HepG2 (cell line): ENCODE data around the gene ANKRD65. TPM values are rescaled to one million over a fixed set of nuclear protein-coding genes. Genes with fewer than 3 reads are reported as not detected.
A peak's percentile ranks its signal among the peaks of the same experiment; 100 is the strongest.

Experiments
- ATAC-seq: fragments of 200-7000 bp; cut with Tn5 transposase; 3 replicates; pipeline ENCODE4 v1.9.1; 2020; ENCODE audit warnings: mild to moderate bottlenecking, moderate library complexity
- BruUV-seq: library from RNA; stranded (reverse); fragments of 400-500 nt; replicated peaks from 2 replicates; lab custom pipeline; 2021; lab: Mats Ljungman, UMichigan
- CTCF ChIA-PET: fragments of 300-600 bp; formaldehyde crosslinking; extraction: SDS; loops from one replicate; lab custom pipeline; 2021; ENCODE audit warnings: low total read pairs, inconsistent platforms, low intra/inter-chr PET ratio; lab: Yijun Ruan, JAX
- POLR2A ChIA-PET: fragments of 350-600 bp; sonication (Branson Sonifier 250); formaldehyde crosslinking; loops from one replicate; lab custom pipeline; 2020; ENCODE audit warnings: antibody characterized with exemption, inconsistent platforms; lab: Yijun Ruan, JAX
- DNase-seq: peaks from one replicate; pipeline ENCODE4 v3.0.0-alpha.2; 2015; ENCODE audit warnings: low spot score
- FAIRE-seq: peaks from 3 replicates; lab custom pipeline; 2011; peaks lifted over from hg19 to GRCh38; lab: Jason Lieb, UNC
- H2AFZ ChIP-seq: one replicate; pipeline ENCODE4 v1.6.1; 2011; ENCODE audit warnings: low read length, inconsistent platforms
- H3K27ac ChIP-seq: fragments of 300-600 bp; 3 replicates; pipeline ENCODE4 v1.8.0; 2011; ENCODE audit warnings: mixed run types, mild to moderate bottlenecking, mixed read lengths, low read length, inconsistent platforms; ENCODE audit not compliant: insufficient read depth; ENCODE audit errors: extremely low read length
- H3K27me3 ChIP-seq, 2 experiments: fragments of 200-600 bp in 1 of 2; 2 replicates in 1 of 2; 3 replicates in 1 of 2; pipeline versions ENCODE4 v1.6.0 to v1.8.0; 2011; ENCODE audit warnings: low read length in 2 of 2, mild to moderate bottlenecking in 2 of 2, moderate library complexity in 2 of 2, inconsistent platforms in 1 of 2; ENCODE audit not compliant: insufficient read depth in 2 of 2, control insufficient read depth in 1 of 2
- H3K36me3 ChIP-seq, 2 experiments: fragments of 200-600 bp in 1 of 2; replicated peaks in 1 of 2; 2 replicates in 1 of 2; 3 replicates in 1 of 2; pipeline versions ENCODE4 v1.5.1 to v1.8.0; 2011; ENCODE audit warnings: low read length in 2 of 2, inconsistent platforms in 1 of 2; ENCODE audit not compliant: insufficient read depth in 2 of 2, control insufficient read depth in 1 of 2
- H3K4me1 ChIP-seq: 2 replicates; pipeline ENCODE4 v1.5.1; 2012; ENCODE audit warnings: low read length, inconsistent platforms; ENCODE audit not compliant: insufficient read depth
- H3K4me2 ChIP-seq: 2 replicates; pipeline ENCODE4 v1.6.0; 2011; ENCODE audit warnings: low read depth, low read length, inconsistent platforms
- H3K4me3 ChIP-seq, 3 experiments: fragments of 200-600 bp in 1 of 3; sonication (generic), shearing (Covaris generic) in 1 of 3; replicated peaks in 1 of 3; 2 replicates each; pipeline ENCODE4 v1.5.1; 2011 to 2016; ENCODE audit warnings: low read length in 3 of 3, inconsistent platforms in 2 of 3, low read depth in 2 of 3, mild to moderate bottlenecking in 2 of 3, control low read depth in 1 of 3, mixed read lengths in 1 of 3; ENCODE audit not compliant: insufficient read depth in 1 of 3
- H3K79me2 ChIP-seq: one replicate; pipeline ENCODE4 v1.6.1; 2011; ENCODE audit warnings: low read length, inconsistent platforms; ENCODE audit not compliant: insufficient read depth
- H3K9ac ChIP-seq: 2 replicates; pipeline ENCODE4 v1.6.0; 2011; ENCODE audit warnings: mild to moderate bottlenecking, low read depth, low read length, inconsistent platforms; ENCODE audit not compliant: insufficient read depth
- H3K9me3 ChIP-seq: 2 replicates; pipeline ENCODE4 v1.5.1; 2012; ENCODE audit warnings: mild to moderate bottlenecking, low read length
- H4K20me1 ChIP-seq: 2 replicates; pipeline ENCODE4 v1.6.0; 2011; ENCODE audit warnings: inconsistent platforms, mild to moderate bottlenecking, low read length, moderate library complexity; ENCODE audit not compliant: insufficient read depth
- MED13 ChIP-seq: sonication (generic); formaldehyde crosslinking; IDR thresholded peaks from 2 replicates; pipeline ENCODE4 v1.5.0; 2020; ENCODE audit warnings: missing genetic modification reagents
- MIXL1 ChIP-seq: IDR thresholded peaks from 2 replicates; pipeline ENCODE4 v1.6.1; 2016
- RFXANK ChIP-seq: IDR thresholded peaks from 2 replicates; pipeline ENCODE4 v1.6.1; 2016
- YEATS4 ChIP-seq: sonication (generic); formaldehyde crosslinking; IDR thresholded peaks from 2 replicates; pipeline ENCODE4 v1.4.0; 2020; ENCODE audit warnings: missing genetic modification reagents, borderline replicate concordance
- WGBS: methylation state at CpG from one replicate; pipeline ENCODE4 v1.1.6; 2017; ENCODE audit warnings: low lambda C conversion rate; 5-methylcytosine and 5-hydroxymethylcytosine counted together
- in situ Hi-C: cut with HindIII; loops from 2 replicates; pipeline ENCODE4 v1.10.0; 2017; ENCODE audit warnings: low pct_unique_long_range_greater_than_20kb; ENCODE audit not compliant: extremely low pct_ligation_motif_present
- intact Hi-C: fragments of 100-400 bp; cut with micrococcal nuclease; formaldehyde crosslinking; loops from one replicate; pipeline ENCODE4 v1.10.0; 2022; ENCODE audit not compliant: unreplicated experiment
- polyA plus RNA-seq, 8 experiments: library from polyadenylated mRNA; depleted of rRNA in 3 of 8; stranded (reverse) in 7 of 8; unstranded in 1 of 8; fragments of >200 nt; fragmentation: Illumina TruSeq in 4 of 8; extraction: Trizol in 4 of 8; gene quantifications; 2 replicates each; pipeline versions ENCODE4 v1.2.1 to v1.2.3, GENCODE V29; 2011 to 2016; ENCODE audit warnings: low read depth in 4 of 8, missing spikeins in 1 of 8, mixed read lengths in 1 of 8; ENCODE audit not compliant: insufficient read depth in 1 of 8
- total RNA-seq, 5 experiments: library from RNA; depleted of rRNA; stranded (reverse); fragments of >200 nt; fragmentation: Illumina TruSeq; extraction: Trizol; gene quantifications; 2 replicates each; pipeline ENCODE4 v1.2.3, GENCODE V29; 2016; ENCODE audit warnings: low read depth in 1 of 5
- TF ChIP-seq, protein P1 (sequence below): sonication (generic); formaldehyde crosslinking; IDR thresholded peaks from 2 replicates; pipeline ENCODE4 v1.5.1; 2020; ENCODE audit warnings: missing genetic modification reagents, mild to moderate bottlenecking, borderline replicate concordance
- TF ChIP-seq, protein P2 (sequence below): sonication (generic); formaldehyde crosslinking; IDR thresholded peaks from 2 replicates; pipeline ENCODE4 v1.9.0; 2021; ENCODE audit warnings: mild to moderate bottlenecking, missing genetic modification reagents
- TF ChIP-seq, protein P3 (sequence below): sonication (generic); formaldehyde crosslinking; conservative IDR thresholded peaks from 2 replicates; pipeline ENCODE4 v1.4.0; 2020; ENCODE audit warnings: mild to moderate bottlenecking, missing genetic modification reagents, moderate library complexity

Gene ANKRD65
- total and polyA plus RNA-seq, 2 of the 13 experiments (the other 11 are each of a cell fraction or from before 2014, with no cell fraction given), result 12.1 to 30.1 TPM

DNA sequence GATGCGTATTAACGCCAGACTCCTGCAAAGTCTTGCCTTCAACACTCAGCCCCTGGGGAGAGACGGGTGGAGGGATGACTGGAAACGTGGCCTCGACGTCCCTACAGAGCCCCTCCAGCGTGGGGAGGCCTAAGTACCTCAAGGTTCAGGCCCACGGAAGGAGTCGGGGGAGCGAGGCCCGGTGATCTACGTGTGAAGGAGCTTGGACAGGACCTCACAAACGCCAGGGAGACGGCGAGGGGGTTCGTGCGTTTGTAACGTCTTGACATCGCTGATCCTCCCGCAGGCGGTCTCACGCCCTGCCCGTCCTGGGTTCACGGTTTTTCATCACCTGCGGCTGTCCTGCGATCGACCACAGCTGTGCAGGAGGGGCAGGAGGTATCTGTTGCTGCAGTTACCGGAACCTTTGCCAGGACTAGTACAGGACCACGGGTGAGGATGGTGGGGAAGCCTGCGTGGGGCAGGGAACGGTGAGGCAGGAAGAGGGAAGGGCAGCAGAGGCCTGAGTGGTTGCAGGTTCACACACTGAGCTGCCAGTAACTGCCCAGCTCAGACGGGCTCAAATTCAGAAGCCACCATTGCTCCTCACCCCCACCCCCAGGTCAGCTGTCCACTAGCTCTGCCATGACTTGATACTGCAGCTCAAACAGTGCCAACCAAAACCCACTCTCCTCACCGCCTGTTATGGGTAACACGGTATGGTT is 21.1 kb downstream of the ANKRD65 start (continued):
- TF ChIP-seq, protein P1, sequence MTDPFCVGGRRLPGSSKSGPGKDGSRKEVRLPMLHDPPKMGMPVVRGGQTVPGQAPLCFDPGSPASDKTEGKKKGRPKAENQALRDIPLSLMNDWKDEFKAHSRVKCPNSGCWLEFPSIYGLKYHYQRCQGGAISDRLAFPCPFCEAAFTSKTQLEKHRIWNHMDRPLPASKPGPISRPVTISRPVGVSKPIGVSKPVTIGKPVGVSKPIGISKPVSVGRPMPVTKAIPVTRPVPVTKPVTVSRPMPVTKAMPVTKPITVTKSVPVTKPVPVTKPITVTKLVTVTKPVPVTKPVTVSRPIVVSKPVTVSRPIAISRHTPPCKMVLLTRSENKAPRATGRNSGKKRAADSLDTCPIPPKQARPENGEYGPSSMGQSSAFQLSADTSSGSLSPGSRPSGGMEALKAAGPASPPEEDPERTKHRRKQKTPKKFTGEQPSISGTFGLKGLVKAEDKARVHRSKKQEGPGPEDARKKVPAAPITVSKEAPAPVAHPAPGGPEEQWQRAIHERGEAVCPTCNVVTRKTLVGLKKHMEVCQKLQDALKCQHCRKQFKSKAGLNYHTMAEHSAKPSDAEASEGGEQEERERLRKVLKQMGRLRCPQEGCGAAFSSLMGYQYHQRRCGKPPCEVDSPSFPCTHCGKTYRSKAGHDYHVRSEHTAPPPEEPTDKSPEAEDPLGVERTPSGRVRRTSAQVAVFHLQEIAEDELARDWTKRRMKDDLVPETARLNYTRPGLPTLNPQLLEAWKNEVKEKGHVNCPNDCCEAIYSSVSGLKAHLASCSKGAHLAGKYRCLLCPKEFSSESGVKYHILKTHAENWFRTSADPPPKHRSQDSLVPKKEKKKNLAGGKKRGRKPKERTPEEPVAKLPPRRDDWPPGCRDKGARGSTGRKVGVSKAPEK (CRISPR knock-in tag), result 0 out of 2 replicates have a peak, but pooled peaks have one; percentile 58
- TF ChIP-seq MIXL1 (CRISPR knock-in tag) (no peak), RFXANK (CRISPR knock-in tag) (no peak), MED13 (CRISPR knock-in tag) (no peak)

DNA sequence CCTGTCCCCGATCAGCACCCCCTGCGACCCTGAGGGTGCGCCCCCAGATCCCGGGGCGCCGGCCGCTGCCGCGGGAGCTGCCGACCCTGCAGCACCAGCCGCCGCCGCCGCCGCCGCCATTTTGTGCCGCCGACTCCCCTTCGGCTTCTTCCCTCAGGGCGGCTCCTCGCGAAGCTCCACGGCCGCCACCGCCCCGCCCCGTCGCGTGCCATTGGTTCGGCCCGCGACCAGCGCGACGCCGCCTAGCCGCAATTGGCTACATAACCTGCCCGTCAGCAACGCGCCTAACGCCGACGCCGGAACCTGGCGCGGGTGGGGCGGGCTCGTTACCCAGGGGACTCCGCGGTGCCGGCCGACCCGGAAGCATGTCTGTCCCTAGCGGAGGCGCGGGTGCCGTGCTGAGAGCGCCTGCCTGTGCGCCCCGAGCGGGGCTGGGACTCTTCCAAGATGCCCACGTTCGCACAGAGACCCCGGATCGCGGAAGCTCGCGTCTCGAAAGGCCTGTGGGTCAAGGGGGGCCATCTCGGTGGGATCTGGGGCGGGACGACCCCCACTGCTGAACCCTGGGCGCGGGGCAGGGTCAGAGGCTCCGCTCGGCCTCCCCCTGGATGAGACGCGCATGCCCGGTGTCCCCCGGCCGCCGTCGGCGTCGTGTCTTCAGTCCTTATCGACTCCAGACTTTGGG is 21.7 kb downstream of the ANKRD65 start, which contains the start of gene CCNL2:
Gene CCNL2 (minus strand): TSS at position 149 of the 685 bp plus-strand sequence. CDS start 29 bp downstream, at position 120.
- H3K9ac ChIP-seq, result peak within 1 kb of the TSS; percentile 98
- peak; percentile 93 for DNase-seq
- no peak within 1 kb of the TSS for H2AFZ ChIP-seq
- H3K4me3 ChIP-seq, result peak within 1 kb of the TSS; percentile 75 to 95 (median 93)
- H3K4me1 ChIP-seq, result peaks cover 53% of the 10 kb centered on the region
- H3K27ac ChIP-seq, result peak within 1 kb of the TSS; percentile 85
- intact Hi-C loops, result loop anchor here (2.0 kb wide), 1 partner anchor 23 kb away; no protein-coding TSS in a partner anchor
- POLR2A ChIA-PET, result interaction anchor here (0.5 to 12.4 kb wide), 17 partner anchors 8 to 106 kb away, joined by 3 to 355 read pairs (median 8); partner anchors contain the start of genes ANKRD65, AURKAIP1, MRPL20 and MXRA8
- peak; percentile 88 for ATAC-seq
- no TSS peak for BruUV-seq
- H3K9me3 ChIP-seq, result no peaks in the 10 kb centered on the region
- H3K4me2 ChIP-seq, result peak within 1 kb of the TSS; percentile 94
- WGBS, result 0% methylated on average over 4 of the region's 86 CpGs
- H3K36me3 ChIP-seq, result peaks cover 10 to 42% of the 10 kb centered on the region in 2 experiments; a peak in 4 of 5 replicates
- H4K20me1 ChIP-seq, result peaks cover 17% of the 10 kb centered on the region
- peak; percentile 50 for FAIRE-seq
- in situ Hi-C loops, result no loop called here
- peaks cover 44% of the 10 kb centered on the region for H3K79me2 ChIP-seq
- no peaks in the 10 kb centered on the region for H3K27me3 ChIP-seq
- CTCF ChIA-PET, result no interaction called here
- 0 out of 2 replicates have a peak, but pooled peaks have one; percentile 63 for TF ChIP-seq YEATS4 (CRISPR knock-in tag)
- TF ChIP-seq, protein P2, sequence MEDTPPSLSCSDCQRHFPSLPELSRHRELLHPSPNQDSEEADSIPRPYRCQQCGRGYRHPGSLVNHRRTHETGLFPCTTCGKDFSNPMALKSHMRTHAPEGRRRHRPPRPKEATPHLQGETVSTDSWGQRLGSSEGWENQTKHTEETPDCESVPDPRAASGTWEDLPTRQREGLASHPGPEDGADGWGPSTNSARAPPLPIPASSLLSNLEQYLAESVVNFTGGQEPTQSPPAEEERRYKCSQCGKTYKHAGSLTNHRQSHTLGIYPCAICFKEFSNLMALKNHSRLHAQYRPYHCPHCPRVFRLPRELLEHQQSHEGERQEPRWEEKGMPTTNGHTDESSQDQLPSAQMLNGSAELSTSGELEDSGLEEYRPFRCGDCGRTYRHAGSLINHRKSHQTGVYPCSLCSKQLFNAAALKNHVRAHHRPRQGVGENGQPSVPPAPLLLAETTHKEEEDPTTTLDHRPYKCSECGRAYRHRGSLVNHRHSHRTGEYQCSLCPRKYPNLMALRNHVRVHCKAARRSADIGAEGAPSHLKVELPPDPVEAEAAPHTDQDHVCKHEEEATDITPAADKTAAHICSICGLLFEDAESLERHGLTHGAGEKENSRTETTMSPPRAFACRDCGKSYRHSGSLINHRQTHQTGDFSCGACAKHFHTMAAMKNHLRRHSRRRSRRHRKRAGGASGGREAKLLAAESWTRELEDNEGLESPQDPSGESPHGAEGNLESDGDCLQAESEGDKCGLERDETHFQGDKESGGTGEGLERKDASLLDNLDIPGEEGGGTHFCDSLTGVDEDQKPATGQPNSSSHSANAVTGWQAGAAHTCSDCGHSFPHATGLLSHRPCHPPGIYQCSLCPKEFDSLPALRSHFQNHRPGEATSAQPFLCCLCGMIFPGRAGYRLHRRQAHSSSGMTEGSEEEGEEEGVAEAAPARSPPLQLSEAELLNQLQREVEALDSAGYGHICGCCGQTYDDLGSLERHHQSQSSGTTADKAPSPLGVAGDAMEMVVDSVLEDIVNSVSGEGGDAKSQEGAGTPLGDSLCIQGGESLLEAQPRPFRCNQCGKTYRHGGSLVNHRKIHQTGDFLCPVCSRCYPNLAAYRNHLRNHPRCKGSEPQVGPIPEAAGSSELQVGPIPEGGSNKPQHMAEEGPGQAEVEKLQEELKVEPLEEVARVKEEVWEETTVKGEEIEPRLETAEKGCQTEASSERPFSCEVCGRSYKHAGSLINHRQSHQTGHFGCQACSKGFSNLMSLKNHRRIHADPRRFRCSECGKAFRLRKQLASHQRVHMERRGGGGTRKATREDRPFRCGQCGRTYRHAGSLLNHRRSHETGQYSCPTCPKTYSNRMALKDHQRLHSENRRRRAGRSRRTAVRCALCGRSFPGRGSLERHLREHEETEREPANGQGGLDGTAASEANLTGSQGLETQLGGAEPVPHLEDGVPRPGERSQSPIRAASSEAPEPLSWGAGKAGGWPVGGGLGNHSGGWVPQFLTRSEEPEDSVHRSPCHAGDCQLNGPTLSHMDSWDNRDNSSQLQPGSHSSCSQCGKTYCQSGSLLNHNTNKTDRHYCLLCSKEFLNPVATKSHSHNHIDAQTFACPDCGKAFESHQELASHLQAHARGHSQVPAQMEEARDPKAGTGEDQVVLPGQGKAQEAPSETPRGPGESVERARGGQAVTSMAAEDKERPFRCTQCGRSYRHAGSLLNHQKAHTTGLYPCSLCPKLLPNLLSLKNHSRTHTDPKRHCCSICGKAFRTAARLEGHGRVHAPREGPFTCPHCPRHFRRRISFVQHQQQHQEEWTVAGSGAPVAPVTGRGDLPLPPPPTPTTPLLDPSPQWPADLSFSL (CRISPR knock-in tag), result no peak
- TF ChIP-seq, protein P3, sequence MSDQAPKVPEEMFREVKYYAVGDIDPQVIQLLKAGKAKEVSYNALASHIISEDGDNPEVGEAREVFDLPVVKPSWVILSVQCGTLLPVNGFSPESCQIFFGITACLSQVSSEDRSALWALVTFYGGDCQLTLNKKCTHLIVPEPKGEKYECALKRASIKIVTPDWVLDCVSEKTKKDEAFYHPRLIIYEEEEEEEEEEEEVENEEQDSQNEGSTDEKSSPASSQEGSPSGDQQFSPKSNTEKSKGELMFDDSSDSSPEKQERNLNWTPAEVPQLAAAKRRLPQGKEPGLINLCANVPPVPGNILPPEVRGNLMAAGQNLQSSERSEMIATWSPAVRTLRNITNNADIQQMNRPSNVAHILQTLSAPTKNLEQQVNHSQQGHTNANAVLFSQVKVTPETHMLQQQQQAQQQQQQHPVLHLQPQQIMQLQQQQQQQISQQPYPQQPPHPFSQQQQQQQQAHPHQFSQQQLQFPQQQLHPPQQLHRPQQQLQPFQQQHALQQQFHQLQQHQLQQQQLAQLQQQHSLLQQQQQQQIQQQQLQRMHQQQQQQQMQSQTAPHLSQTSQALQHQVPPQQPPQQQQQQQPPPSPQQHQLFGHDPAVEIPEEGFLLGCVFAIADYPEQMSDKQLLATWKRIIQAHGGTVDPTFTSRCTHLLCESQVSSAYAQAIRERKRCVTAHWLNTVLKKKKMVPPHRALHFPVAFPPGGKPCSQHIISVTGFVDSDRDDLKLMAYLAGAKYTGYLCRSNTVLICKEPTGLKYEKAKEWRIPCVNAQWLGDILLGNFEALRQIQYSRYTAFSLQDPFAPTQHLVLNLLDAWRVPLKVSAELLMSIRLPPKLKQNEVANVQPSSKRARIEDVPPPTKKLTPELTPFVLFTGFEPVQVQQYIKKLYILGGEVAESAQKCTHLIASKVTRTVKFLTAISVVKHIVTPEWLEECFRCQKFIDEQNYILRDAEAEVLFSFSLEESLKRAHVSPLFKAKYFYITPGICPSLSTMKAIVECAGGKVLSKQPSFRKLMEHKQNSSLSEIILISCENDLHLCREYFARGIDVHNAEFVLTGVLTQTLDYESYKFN (CRISPR knock-in tag), result peak; percentile 50
